ENCODE measurements around the gene IFT20. TPM values are rescaled to one million over a fixed set of nuclear protein-coding genes. Genes with fewer than 3 reads are reported as not detected.

The IFT20 gene
- total and polyA plus RNA-seq, 2 donors (not counting 1 experiment from before 2014, with no cell fraction given): 51.4 to 53.7 TPM

DNA sequence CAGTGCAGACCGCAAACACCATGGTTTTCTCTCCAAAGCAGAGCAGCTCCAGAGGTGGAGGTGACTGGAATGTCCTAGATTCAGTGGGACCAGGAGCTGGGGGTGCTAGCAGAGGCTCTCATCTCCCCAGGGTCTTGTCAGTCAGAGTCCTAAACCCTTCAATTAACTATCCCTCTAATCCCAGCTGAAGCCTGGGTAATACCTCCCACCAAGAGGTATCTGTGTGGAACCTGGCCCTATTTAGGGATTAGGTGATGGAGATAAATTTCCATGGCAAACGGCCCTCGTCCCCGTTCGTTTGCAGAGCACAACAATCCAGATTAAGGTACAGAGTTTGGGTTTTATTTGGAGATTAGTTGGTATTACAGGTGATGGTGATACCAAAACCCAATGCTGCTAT, 27.9 kb upstream of the IFT20 start:
- Histone ChIP-seq H3K27me3 (ENCODE audit: control insufficient read depth, insufficient read depth, low read length) (no peaks in the 10 kb centered on the region), H4K20me1 (ENCODE audit: control insufficient read depth, extremely low read depth, insufficient read depth, low read length) (no peaks in the 10 kb centered on the region), H3K4me1 (ENCODE audit: control insufficient read depth, extremely low read depth, insufficient read depth, low read length) (peaks cover 4% of the 10 kb centered on the region), H2AFZ (ENCODE audit: low read length) (no peak overlapping the region), H3K9ac (ENCODE audit: insufficient read depth, low read length) (no peak overlapping the region), H3K79me2 (ENCODE audit: control insufficient read depth, insufficient read depth, low read length) (peaks cover 4% of the 10 kb centered on the region), H3K4me3 (replicated peaks in 1 of 4; ENCODE audit: control extremely low read depth in 1 of 4, insufficient read depth in 1 of 4, low read depth in 3 of 4, low read length in 4 of 4) (no peak overlapping the region), H3K4me2 (ENCODE audit: extremely low read depth, insufficient read depth, low read length) (no peak overlapping the region), H3K9me3 (ENCODE audit: control insufficient read depth, insufficient read depth, low read depth, low read length) (no peaks in the 10 kb centered on the region), H3K36me3 (ENCODE audit: control insufficient read depth, insufficient read depth, low read length) (peaks cover 6% of the 10 kb centered on the region), H3K27ac (ENCODE audit: insufficient read depth, low read length) (no peak overlapping the region)
- TF ChIP-seq, protein P1, sequence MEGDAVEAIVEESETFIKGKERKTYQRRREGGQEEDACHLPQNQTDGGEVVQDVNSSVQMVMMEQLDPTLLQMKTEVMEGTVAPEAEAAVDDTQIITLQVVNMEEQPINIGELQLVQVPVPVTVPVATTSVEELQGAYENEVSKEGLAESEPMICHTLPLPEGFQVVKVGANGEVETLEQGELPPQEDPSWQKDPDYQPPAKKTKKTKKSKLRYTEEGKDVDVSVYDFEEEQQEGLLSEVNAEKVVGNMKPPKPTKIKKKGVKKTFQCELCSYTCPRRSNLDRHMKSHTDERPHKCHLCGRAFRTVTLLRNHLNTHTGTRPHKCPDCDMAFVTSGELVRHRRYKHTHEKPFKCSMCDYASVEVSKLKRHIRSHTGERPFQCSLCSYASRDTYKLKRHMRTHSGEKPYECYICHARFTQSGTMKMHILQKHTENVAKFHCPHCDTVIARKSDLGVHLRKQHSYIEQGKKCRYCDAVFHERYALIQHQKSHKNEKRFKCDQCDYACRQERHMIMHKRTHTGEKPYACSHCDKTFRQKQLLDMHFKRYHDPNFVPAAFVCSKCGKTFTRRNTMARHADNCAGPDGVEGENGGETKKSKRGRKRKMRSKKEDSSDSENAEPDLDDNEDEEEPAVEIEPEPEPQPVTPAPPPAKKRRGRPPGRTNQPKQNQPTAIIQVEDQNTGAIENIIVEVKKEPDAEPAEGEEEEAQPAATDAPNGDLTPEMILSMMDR (conservative IDR thresholded peaks at IDR 0.05 in 1 of 2, IDR thresholded peaks at IDR 0.05 in 1 of 2; ENCODE audit: low read depth in 1 of 2, low read length in 2 of 2): no peak
- no peak for TF ChIP-seq EZH2 (IDR thresholded peaks at IDR 0.05; ENCODE audit: low read length, missing control alignments)
- DNase-seq (ENCODE audit: low read depth in 2 of 2): no peak

DNA sequence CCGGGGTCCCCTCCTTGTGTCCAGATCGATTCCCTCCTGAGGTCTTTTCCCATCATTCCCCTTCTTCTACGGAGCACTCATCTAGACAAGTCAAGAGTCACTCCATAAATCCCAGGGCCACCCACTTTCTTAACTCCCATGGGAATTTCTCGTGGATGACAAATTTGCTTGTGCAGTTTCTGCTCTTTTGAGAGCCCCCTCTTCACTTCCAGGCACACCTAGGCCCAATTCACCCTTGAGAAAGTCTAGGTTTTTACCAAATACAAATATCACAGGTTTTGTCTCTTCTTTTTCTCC, 22.6 kb upstream of the IFT20 start:
- peak overlapping the region; percentile 76 for H3K4me2 ChIP-seq (ENCODE audit: extremely low read depth, insufficient read depth, low read length)
- peak overlapping the region; percentile 82 to 99 (median 94) for H3K4me3 ChIP-seq (replicated peaks in 1 of 4; ENCODE audit: control extremely low read depth in 1 of 4, insufficient read depth in 1 of 4, low read depth in 3 of 4, low read length in 4 of 4)
- H3K9me3 ChIP-seq (ENCODE audit: control insufficient read depth, insufficient read depth, low read depth, low read length): no peaks in the 10 kb centered on the region
- TF ChIP-seq, protein P1 (conservative IDR thresholded peaks at IDR 0.05 in 1 of 2, IDR thresholded peaks at IDR 0.05 in 1 of 2; ENCODE audit: low read depth in 1 of 2, low read length in 2 of 2): no peak
- no peak for TF ChIP-seq EZH2 (IDR thresholded peaks at IDR 0.05; ENCODE audit: low read length, missing control alignments)
- peak overlapping the region; percentile 94 for H3K9ac ChIP-seq (ENCODE audit: insufficient read depth, low read length)
- peak overlapping the region; percentile 87 for H2AFZ ChIP-seq (ENCODE audit: low read length)
- DNase-seq (ENCODE audit: low read depth in 2 of 2): no peak
- peak overlapping the region; percentile 87 for H3K27ac ChIP-seq (ENCODE audit: insufficient read depth, low read length)
- H3K79me2 ChIP-seq (ENCODE audit: control insufficient read depth, insufficient read depth, low read length): peaks cover 29% of the 10 kb centered on the region
- peaks cover 17% of the 10 kb centered on the region for H3K36me3 ChIP-seq (ENCODE audit: control insufficient read depth, insufficient read depth, low read length)
- peaks cover 15% of the 10 kb centered on the region for H3K4me1 ChIP-seq (ENCODE audit: control insufficient read depth, extremely low read depth, insufficient read depth, low read length)
- no peaks in the 10 kb centered on the region for H3K27me3 ChIP-seq (ENCODE audit: control insufficient read depth, insufficient read depth, low read length)
- H4K20me1 ChIP-seq (ENCODE audit: control insufficient read depth, extremely low read depth, insufficient read depth, low read length): no peaks in the 10 kb centered on the region

DNA sequence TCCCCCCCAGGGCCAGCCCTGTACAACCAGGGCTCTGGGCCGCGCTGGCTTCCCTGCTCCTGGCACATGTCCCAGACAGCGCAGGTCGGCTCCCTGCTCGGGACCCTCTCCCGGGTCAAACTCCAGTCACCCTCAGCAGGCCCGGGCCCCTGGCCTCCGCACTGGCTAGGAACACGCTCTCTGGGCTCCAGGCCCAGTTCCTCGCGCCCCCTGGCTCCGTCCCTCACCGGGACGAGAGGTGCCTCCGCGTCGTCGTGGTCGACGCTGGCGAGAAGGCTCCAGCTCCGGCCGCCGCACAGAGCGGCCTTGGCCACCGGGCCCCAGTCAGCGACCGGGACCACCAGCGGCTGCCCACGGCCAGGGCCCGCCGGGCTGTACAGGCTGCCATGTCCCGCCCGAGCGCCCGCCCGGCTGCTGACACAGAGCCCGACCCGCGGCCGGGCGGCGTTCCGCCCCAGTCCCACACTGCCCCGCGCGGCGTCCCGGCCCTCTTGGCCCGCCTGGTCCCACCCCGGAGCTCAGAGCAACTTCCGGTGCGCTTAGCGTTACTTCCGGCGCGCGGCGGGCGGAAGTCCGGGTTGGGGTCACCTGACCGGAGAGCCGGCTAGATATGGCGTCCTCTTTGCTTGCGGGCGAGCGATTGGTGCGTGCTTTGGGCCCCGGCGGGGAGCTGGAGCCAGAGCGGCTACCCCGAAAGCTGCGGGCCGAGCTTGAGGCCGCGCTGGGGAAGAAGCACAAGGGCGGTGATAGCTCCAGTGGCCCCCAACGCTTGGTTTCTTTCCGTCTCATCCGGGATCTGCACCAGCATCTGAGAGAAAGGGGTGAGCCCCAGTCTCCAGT, 22.0 kb upstream of the IFT20 start, which contains the start of gene POLDIP2:
Gene POLDIP2, minus strand, starts transcription at position 467 of the 840 bp plus-strand sequence. Its CDS starts 79 bp downstream, at position 388.
- Histone ChIP-seq H3K27me3 (ENCODE audit: control insufficient read depth, insufficient read depth, low read length) (no peaks in the 10 kb centered on the region), H3K36me3 (ENCODE audit: control insufficient read depth, insufficient read depth, low read length) (peaks cover 18% of the 10 kb centered on the region), H3K9me3 (ENCODE audit: control insufficient read depth, insufficient read depth, low read depth, low read length) (no peaks in the 10 kb centered on the region), H3K27ac (ENCODE audit: insufficient read depth, low read length) (peak within 1 kb of the TSS; percentile 93), H2AFZ (ENCODE audit: low read length) (peak within 1 kb of the TSS; percentile 87), H3K9ac (ENCODE audit: insufficient read depth, low read length) (peak within 1 kb of the TSS; percentile 94), H3K4me2 (ENCODE audit: extremely low read depth, insufficient read depth, low read length) (peak within 1 kb of the TSS; percentile 97), H3K79me2 (ENCODE audit: control insufficient read depth, insufficient read depth, low read length) (peaks cover 29% of the 10 kb centered on the region), H3K4me1 (ENCODE audit: control insufficient read depth, extremely low read depth, insufficient read depth, low read length) (peaks cover 15% of the 10 kb centered on the region), H3K4me3 (replicated peaks in 1 of 4; ENCODE audit: control extremely low read depth in 1 of 4, insufficient read depth in 1 of 4, low read depth in 3 of 4, low read length in 4 of 4) (peak within 1 kb of the TSS; percentile 82 to 99 (median 94)), H4K20me1 (ENCODE audit: control insufficient read depth, extremely low read depth, insufficient read depth, low read length) (no peaks in the 10 kb centered on the region)
- DNase-seq (ENCODE audit: low read depth in 2 of 2): peak; percentile 93 to 94
- no peak for TF ChIP-seq EZH2 (IDR thresholded peaks at IDR 0.05; ENCODE audit: low read length, missing control alignments)
- TF ChIP-seq, protein P1 (conservative IDR thresholded peaks at IDR 0.05 in 1 of 2, IDR thresholded peaks at IDR 0.05 in 1 of 2; ENCODE audit: low read depth in 1 of 2, low read length in 2 of 2): no peak

Data from fibroblast of lung (primary cell).